COLO668 (cell line): ENCODE data around the gene CHST3.

Experiments
- DNase-seq: peaks from one replicate; lab custom pipeline; 2025; ENCODE audit not compliant: unreplicated experiment; lab: John Stamatoyannopoulos, UW

The CHST3 gene

DNA sequence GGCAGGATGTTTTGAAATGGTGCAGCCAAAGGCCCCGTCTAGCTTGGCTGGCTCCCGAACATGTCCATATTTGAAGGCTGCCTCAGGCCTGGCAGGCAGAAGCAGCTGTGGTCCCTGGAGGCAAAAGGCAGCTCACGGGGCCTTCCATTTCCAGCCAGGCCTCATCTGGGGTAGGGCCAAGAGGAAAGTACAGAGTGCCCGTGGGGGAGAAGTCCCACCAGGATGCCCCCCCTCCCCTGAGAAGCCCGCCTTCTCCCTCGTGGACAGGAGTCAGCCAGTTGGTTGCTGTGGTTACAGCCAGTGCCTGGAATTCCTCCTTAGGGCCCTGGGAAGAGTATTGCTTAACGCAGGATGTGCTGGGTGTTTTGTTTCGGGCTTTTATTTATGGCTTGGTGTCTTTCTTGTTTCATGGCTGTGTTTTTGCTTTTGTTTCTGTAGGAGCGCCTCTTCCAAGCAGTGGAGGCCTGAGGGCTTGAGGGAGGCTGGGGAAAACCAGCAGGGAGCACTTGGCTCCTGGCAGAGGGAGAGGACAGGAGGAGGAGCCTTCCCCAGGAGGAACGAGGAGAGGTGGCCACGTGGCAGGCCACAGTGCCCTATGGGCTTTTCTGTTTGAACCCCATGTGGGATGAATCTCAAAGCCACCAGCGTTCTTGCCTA is 45.4 kb downstream of the CHST3 start:
- DNase-seq: no peak

DNA sequence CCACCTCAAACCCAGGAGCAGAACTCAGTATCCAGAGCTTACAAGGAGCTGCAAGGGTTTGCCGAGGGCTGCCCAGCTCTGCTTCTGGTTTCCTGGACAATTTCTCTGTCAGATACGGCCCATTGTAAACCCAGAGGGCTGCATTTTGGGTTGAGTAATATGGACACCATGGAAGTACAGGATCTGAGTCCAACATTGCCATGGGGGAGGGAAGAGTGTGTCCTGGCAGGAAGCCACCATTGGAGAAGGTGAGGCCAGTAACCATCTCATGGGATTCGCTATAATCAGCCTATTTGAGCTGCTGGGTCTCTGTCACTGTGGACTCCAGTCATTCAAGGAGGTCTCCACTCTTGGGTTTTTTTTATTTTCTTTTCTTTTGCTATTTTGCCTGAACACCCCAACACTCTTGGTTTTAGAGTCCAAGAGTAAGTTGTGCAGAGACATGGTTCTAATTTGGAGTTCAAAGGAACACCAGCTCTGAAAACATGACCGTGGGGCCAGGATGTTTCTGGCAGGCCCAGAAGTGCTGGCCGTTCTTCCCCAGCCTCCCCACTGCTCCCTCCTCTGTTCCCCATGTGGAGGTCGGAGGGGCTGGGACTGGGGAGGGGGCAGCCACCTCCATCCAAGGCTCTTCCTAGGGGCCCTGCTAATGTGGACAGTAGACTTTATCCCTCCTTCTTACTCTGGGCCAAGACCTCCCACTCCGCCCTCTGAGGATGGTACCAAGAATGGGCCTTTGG is 46.2 kb downstream of the CHST3 start:
- no peak for DNase-seq

DNA sequence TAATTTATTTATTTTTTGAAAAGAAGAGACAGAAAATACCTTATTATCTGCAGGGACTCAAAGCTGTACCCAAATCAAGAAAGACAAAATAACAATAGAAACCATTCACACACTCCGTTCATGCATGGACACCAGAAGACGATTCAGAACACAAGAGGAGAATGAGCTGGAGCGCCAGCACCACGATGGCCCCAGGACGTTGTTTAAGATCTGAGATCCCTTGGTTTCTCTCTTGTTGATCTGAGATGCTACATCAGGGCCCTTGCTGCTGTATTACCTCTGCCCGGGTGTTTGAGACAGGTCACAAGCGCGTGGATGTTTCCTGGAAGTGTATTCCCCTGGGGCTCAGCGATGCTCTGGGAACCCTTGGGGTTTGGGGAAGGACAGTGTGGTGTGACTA is 46.8 kb downstream of the CHST3 start:
- DNase-seq: no peak

DNA sequence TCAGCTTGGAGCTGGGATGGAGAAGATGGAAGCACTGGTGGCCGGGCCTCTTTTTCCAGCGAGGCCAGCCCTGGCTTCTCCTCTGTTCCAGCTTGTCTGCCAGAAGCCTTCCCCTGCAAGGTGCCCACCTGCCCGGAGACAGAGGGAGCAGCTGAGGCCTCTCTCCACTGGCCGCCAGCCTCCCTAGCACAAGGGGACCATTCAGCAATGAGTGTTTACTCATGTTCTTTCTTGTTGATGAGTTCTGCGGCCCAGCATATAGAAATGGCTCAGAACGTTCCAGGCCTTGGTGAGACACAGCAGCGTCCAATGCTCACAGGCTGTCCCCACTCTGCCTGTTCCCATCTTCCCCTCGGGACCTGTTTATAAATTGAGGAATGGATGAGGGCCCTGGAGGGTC is 47.3 kb downstream of the CHST3 start:
- DNase-seq: no peak

DNA sequence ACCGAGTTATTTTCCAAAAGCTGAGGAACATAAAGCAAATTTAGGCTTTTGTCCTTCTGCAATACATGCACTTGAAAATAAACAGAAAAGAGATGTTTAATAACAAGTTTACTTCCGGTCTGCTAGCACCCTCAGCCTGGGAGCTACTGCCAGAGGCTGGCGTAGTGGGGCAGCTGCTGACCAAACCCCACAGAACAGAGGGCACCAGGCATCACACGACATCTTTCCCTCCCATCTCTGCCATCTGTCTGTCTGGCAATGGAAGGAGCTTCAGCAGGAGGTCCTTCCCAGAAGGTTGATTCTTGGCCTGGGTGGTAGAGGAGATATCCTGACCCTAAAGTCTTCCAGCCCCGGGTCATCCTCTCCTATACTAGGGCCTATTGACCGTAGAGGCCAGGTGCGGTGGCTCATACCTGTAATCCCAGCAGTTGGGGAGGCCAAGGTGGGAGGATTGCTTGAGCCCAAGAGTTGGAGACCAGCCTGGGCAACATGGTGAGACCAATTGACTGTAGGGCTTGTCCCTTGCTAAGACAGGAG is 47.8 kb downstream of the CHST3 start:
- DNase-seq: no peak

DNA sequence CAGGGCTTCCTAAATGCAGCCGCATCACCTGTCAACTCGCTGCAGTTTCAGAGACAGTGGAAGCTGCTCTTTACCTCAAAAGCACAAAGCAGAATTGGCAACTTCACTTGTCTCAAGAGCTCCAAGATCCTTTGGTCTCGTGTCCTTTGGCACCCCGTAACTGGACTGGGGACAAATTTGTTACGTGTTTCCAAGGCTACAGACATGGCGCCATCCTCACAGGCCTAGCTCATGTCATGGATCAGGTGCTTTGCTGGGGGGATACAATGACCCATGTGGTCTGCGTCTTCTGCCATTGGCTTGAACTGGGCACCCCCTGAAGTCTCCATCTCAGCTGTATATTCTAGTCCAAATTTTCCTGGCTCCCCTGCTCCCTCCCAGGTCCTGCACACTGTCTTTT is 48.6 kb downstream of the CHST3 start:
- DNase-seq: no peak

DNA sequence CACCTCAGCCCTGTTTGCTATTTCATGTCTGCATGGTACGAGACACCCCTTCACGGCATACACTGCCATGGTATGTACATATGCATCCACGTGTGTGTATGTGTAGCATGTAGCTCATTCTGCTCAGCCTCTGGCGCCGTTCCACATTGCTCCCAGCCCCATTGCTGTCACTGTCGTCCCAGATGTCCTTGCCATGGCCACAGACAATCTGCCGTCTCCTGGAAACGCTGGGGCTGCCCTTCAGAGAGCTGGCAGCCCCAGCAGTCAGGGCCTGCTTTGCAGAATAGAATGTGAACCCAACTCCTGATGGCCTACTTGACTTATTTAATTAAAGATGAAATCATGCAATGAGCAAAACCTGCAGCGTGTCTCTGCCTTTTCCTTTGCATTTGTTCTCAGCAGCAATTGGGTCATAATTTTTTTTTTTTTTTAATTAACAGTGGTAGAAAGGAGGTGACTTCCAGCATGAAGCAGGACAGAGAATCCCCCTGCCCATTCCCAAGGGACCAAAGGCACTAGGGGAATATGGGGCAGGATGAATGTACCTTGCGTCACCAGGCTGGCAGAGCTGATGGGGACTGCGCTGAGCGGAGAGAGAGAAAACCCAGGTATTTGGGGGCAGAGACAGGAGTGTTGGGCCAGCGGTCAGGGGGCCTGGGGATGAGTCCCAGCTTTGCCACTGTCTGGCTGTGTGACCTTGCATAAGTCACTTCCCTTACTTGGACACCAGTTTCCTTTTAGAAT is 49.2 kb downstream of the CHST3 start:
- no peak for DNase-seq

DNA sequence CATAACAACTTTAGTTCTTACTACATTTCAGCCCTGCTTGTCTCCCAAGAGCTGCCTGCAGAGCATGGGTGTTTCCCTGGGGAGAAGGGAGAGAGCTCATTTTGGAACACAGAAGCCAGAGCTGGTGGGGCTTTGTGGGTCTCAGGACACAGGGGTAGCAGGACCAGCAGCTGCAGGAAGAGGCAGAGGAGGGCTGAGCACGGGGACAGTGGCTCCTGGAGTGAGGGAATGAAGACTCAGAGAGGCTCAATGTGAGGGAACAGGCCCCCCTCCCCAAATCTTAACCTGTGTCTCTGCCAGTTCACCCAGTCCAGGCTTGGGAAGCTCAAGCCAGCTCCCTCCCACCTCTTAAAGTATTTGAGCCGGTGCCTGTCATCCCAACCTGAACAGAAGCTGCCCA is 50.0 kb downstream of the CHST3 start:
- no peak for DNase-seq

DNA sequence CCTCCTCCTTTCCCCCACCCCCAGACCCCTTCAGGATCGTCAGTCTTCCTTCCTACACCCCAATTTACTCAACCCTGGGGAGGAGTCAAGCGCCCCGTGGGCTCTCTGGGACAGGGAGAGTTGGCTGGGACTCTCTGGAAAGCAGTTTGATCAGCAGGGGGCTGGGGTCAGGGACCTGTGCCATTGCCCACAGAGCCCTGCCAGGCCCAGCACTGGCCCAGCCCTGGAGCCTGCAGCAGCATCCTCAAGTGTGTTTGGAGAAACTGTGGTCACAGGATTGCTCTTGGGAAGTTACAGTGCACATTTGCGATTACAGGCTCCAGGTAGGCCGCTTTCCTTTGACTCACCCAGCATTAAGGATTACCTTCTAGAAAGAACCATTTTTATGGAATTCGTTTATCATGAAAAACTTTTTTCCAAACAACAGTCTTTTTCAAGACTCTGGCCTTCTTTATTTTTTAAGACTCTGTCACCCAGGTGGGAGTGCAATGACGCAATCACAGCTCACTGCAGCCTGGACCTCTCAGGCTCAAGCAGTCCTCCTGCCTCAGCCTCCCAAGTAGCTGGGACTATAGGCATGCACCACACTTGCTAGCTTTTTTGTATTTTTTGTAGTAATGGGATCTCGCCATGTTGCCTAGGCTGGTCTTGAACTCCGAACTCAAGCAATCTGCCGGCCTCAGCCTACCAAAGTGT is 50.7 kb downstream of the CHST3 start:
- no peak for DNase-seq

DNA sequence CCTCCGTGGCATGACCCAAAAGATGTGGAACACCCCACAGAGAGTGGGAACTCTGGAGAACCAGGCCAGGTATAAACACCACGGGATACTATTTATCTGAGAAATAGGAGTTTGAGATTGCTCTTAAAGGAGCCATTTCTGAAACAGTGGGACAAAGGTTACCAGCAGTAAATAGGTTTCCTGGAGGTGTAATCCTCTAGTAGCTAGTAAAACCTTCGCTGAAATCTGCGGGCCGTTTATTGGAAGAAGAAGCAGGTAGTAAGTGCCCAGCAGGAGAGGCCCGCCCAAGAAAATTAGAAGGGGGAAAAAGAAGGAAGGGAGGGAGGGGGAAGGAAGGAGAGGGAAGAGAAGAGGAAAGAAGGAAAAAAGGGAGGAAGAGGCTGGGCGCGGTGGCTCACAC is 51.6 kb downstream of the CHST3 start:
- DNase-seq: no peak

DNA sequence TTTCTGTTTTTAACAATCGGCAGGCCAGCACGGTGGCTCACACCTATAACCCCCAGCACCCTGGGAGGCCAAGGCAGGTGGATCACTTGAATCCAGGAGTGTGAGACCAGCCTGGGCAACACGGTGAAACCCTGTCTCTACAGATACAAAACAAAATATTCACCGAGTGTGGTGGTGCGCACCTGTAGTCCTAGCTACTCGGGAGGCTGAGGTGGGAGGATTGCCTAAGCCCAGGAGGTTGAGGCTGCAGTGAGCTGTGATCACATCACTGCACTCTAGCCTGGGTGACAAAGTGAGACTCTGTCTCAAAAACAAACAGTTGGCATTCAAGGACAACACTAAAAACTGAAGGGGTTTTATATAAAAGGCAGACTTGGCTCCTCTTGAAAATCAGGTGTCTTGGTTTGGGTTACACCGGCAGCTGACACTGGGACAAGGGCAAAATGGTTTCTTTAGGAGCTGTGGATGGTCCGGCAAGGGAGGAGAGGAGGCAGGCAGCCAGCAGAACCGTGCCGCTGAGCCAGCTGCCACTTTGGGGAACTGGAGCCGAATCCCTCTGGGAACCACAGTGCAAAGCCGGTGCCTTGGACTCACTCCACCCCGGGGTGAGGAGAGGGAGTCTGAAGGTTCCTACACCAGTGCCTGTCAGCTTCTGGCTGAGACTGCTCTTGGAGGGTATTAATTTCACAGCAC is 52.6 kb downstream of the CHST3 start:
- DNase-seq: no peak

DNA sequence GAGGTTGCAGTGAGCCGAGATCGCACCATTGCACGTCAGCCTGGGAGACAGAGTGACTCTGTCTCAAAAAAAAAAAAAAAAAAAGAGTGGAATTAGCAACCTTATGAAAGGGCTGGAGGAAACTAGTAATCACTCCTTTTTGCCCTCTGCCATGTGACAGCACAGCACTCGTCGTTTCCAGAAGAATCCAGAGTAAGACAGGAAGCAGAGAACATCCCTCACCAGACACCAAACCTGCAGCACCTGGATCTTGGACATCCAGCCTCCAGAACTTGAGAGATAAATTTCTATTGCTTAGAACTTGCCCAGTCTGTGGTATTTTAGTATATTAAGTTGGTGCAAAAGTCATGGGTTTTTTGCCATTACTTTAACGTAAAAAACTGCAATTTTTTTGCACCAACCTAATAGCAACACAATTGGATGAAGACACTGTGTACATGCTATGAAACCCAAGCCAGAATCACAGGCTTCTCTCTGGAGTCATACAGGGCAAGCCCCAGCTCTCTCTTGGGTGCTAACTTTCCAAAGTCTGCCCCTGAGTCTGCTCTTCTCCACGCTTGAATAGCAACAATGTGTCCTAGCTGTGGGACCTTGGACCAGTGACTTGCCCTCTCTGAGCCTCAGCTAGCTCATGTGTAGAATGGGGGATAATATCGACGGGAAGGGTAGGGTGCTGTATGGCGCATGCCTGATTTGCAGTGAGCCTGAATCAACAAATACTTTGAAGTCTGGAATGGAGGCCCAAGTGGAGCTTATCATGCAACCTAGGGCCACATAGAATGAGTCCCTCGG is 55.1 kb downstream of the CHST3 start:
- no peak for DNase-seq

DNA sequence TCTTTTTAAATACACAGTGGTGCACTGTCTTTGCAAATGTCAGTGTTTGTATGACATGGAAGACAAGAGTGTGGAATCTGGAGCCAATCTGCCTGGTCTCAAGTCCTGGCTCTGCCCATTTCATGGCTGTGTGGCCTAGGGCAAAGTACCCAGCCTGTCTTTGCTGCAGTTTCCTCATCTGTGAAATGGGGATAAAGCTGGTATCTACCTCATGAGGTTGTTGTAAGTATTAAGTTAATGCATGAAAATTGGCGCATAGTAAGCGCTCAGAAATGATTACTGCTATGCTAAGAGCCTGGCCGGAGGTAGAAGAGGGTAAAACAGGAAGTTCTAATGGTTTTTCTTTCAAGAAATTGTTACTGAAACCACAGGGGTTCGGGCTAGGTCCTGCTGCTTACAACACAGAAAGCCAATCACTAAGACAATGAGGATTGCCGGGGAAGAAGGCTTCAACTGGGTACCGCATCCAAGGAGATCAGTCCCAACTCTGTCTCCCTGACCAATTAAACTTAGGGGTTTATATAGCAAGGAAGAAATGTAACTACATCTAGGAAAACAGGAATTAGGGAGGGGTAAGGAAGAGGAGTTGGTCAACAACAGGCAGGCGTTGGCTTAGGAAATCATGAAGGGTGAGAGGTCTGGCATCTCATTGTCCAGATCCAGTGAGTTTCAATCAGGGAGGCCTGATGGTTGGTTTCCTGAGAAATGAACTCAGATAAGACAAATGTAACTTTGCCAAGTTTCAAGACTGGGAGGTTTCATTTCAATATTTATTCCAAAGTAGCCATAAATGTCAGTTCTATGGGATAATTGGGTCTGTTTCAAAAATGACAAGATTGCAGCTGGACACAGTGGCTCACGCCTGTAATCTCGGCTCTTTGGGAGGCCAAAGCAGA is 57.0 kb downstream of the CHST3 start:
- no peak for DNase-seq

DNA sequence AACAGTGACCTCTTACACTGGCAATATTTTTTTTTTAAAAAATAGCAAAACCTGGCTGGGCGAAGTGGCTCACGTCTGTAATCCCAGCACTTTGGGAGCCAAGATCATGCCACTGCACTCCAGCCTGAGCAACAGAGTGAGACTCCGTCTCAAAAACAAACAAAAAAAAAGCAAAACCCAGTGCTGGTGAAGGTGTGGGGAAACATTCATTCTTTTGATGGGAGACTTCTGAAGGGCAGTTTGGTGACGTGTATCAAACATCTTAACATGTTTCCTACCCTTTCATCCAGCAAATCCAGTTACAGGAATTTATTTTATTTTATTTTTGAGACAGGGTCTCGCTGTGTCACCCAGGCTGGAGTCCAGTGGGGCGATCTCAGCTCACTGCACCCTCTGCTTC is 58.0 kb downstream of the CHST3 start:
- no peak for DNase-seq

DNA sequence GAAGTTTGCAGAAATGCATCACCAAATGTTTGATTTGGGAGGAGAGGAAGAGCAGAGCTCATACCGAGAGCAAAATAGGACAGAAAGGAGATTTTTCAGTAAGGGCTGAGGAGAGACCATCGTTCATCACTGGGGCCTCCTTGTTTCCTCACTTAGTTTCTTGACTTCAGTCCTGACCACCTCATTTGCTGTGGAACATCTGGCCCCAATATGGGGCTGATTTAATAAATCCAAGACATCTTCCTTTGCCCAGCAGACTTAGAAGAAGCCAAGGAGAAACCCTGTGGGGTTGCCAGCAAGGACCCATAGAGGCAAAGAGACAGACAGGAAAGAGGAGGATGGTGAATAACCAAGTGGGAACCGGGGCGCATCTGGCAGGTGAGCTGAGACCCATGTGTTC is 60.4 kb downstream of the CHST3 start:
- DNase-seq: no peak

DNA sequence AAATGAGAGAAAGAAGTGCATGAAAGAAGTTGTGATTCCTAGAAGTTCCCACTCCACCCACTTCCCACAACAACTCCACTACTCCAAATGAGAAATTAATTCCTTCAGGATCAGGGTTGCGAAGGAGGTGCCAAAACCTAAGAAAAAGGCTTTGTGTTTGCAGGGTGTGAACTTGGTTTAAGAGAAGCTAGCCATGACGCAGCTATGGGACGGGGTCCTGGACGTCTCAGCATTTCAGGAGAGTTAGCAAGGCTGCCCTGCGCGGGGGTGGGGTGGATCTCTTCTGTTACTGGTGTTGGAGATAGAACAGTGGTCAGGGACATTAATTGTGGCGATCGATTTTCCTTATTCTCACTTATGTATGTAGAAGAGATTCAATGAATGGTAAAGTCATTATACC is 61.2 kb downstream of the CHST3 start:
- DNase-seq: no peak

DNA sequence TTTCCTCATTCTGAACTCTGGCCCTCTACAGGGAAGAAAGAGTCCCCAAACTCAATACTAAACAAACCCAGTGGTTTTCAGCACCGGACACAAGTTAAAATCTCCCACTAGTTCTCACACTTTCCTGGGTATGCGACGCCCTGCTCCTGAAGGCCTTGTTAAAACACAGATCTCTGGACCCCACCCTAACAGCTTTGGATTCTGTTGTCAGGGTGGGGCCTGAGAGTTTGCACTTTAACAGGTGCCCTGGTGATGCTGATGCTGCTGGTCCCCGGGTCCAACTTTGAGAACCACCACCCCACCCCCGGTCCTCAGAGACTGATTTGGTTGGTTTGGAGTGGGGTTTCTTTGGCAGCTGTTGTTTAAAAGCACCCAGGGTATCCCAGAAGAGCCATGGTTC is 61.6 kb downstream of the CHST3 start:
- DNase-seq: no peak

DNA sequence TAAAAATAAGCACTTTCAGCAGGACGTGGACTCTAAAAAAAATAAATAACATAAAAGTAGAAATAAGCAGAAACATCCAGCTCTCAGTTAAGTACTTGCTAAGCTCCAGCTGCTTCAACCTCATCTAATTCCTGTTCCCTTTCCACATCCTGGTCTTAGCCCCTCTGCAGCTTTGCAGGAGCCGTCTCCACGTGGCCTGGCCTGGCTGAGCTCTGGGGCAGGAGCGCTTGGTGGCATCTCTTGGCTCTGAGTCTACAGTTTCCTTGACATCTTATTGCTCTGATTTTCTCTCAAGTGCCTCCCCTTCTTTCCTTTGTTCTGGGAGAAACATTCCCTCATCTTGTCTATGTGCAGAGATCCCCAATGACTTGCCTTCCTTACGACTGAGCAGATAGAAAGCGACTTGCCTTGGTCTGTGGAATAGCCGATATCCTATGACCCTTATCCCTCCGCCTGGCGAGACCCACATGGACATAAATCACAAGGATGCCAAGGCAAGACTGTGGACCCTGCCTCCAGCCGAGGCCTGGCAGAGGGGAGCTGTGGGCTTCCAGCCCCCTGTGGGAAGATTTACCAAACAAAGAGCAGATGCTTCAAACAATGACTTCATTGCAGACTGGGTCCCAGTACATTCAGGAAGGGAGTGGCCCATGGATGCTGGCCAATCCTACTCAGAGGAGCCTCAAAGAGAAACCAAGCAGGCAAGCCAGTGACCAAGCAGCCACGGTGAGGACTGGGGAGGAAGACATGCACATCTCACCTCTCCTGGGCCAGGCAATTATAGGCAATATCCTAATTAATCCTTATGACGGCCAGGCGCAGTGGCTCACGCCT is 62.3 kb downstream of the CHST3 start:
- DNase-seq: no peak
